Effector CD4-positive, alpha-beta T cell (primary cell): Measurements from ENCODE around the gene ARMC6.
A peak's percentile ranks its signal among the peaks of the same experiment; 100 is the strongest.

Experiments used
- DNase-seq: peaks from one replicate; pipeline ENCODE4 v3.0.0-alpha.2; 2020
- total RNA-seq: gene quantifications from one replicate; lab custom pipeline; 2026; lab: John Stamatoyannopoulos, UW

Gene ARMC6
- 24.8 reads per million, percentile 52 among the genes with 10 or more reads in this experiment for total RNA-seq

- DNase-seq = peak; percentile 85
These were observed at the start of gene ARMC6, which contains the start of gene SUGP2 for GRCh38 chr19:19033426-19034203. ARMC6 (plus strand) TSS chr19:19033603; CDS start chr19:19034210, 607 bp downstream. SUGP2 (minus strand) TSS chr19:19033517; CDS start chr19:19031071, 2,446 bp downstream.

GRCh38 chr19:18984251-18984650, 49.2 kb upstream of the ARMC6 start:
- no peak for DNase-seq

- no peak for DNase-seq
These were observed 48.1 kb upstream of the ARMC6 start for GRCh38 chr19:18985257-18985656.

GRCh38 chr19:18987456-18987855, 45.9 kb upstream of the ARMC6 start:
- no peak for DNase-seq

GRCh38 chr19:18989316-18989715, 44.1 kb upstream of the ARMC6 start:
- DNase-seq = no peak

GRCh38 chr19:18990128-18990708, 43.2 kb upstream of the ARMC6 start:
- no peak for DNase-seq

GRCh38 chr19:18991006-18991405, 42.4 kb upstream of the ARMC6 start:
- no peak for DNase-seq

GRCh38 chr19:18991468-18991867, 41.9 kb upstream of the ARMC6 start:
- no peak for DNase-seq

- no peak for DNase-seq
These were observed 40.7 kb upstream of the ARMC6 start for GRCh38 chr19:18992696-18993095.

- DNase-seq = no peak
These were observed 40.3 kb upstream of the ARMC6 start for GRCh38 chr19:18993115-18993514.

- DNase-seq = no peak
These were observed 37.6 kb upstream of the ARMC6 start for GRCh38 chr19:18995804-18996241.

GRCh38 chr19:18996351-18996750, 37.1 kb upstream of the ARMC6 start:
- DNase-seq = no peak

- DNase-seq = no peak
These were observed 36.5 kb upstream of the ARMC6 start for GRCh38 chr19:18996796-18997394.

- DNase-seq = no peak
These were observed 35.1 kb upstream of the ARMC6 start for GRCh38 chr19:18998276-18998675.

GRCh38 chr19:18999016-18999758, 34.2 kb upstream of the ARMC6 start:
- DNase-seq = no peak

- no peak for DNase-seq
These were observed 33.3 kb upstream of the ARMC6 start for GRCh38 chr19:18999896-19000620.

GRCh38 chr19:19004144-19004543, 29.3 kb upstream of the ARMC6 start:
- DNase-seq = no peak

GRCh38 chr19:19006213-19006612, 27.2 kb upstream of the ARMC6 start:
- no peak for DNase-seq

GRCh38 chr19:19009951-19010350, 23.5 kb upstream of the ARMC6 start:
- DNase-seq = no peak

- DNase-seq = no peak
These were observed 22.9 kb upstream of the ARMC6 start for GRCh38 chr19:19010551-19010950.

GRCh38 chr19:19021115-19021514, 12.3 kb upstream of the ARMC6 start:
- DNase-seq = no peak

- DNase-seq = no peak
These were observed 10.9 kb upstream of the ARMC6 start for GRCh38 chr19:19022380-19022961.
